ENCODE measurements around the gene LPCAT3. TPM values are rescaled to one million over a fixed set of nuclear protein-coding genes. Genes with fewer than 3 reads are reported as not detected.

The LPCAT3 gene
- total and polyA plus RNA-seq, 2 of the 13 experiments (the other 11 are each of a cell fraction or from before 2014, with no cell fraction given): 44.5 to 64.3 TPM

- no peak for TF ChIP-seq PBX3 (CRISPR knock-in tag; IDR thresholded peaks at IDR 0.05; ENCODE audit: borderline replicate concordance)
- TF ChIP-seq NR2F2 (IDR thresholded peaks at IDR 0.05; ENCODE audit: borderline replicate concordance, low read depth): no peak
- TF ChIP-seq, protein P1, sequence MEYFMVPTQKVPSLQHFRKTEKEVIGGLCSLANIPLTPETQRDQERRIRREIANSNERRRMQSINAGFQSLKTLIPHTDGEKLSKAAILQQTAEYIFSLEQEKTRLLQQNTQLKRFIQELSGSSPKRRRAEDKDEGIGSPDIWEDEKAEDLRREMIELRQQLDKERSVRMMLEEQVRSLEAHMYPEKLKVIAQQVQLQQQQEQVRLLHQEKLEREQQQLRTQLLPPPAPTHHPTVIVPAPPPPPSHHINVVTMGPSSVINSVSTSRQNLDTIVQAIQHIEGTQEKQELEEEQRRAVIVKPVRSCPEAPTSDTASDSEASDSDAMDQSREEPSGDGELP (IDR thresholded peaks at IDR 0.05; ENCODE audit: borderline replicate concordance, low read depth): no peak
- TF ChIP-seq ZBTB42 (CRISPR knock-in tag; IDR thresholded peaks at IDR 0.05): no peak
- TF ChIP-seq TBX2 (CRISPR knock-in tag; IDR thresholded peaks at IDR 0.05; ENCODE audit: borderline replicate concordance): no peak
Observed at GRCh38 chr12:7005311-7005710, 13.0 kb downstream of the LPCAT3 start (continued).

- 79% methylated on average over 2 of the region's 2 CpGs for WGBS (ENCODE audit: low lambda C conversion rate)
- ChIA-PET CTCF (ENCODE audit: low intra/inter-chr PET ratio, low total read pairs) (no interaction called here), POLR2A (interaction anchor here (1.0 to 1.1 kb wide), 2 partner anchors 18 to 61 kb away, joined by 3 read pairs; partner anchors contain the start of genes C12orf57 and RNU7-1)
- Histone ChIP-seq H2AFZ (ENCODE audit: low read length) (no peak overlapping the region), H3K9me3 (ENCODE audit: low read length) (no peaks in the 10 kb centered on the region), H3K27ac (ENCODE audit: extremely low read length, insufficient read depth, low read length) (no peak overlapping the region), H3K36me3 (replicated peaks in 1 of 2; ENCODE audit: control insufficient read depth in 1 of 2, insufficient read depth in 2 of 2, low read length in 2 of 2) (peaks cover 0 to 3% of the 10 kb centered on the region in 2 experiments; a peak in 1 of 5 replicates), H3K27me3 (ENCODE audit: control insufficient read depth in 1 of 2, insufficient read depth in 2 of 2, low read length in 2 of 2) (no peaks in the 10 kb centered on the region), H3K79me2 (ENCODE audit: insufficient read depth, low read length) (peaks cover 5% of the 10 kb centered on the region), H3K4me2 (ENCODE audit: low read depth, low read length) (no peak overlapping the region), H4K20me1 (ENCODE audit: insufficient read depth, low read length) (no peaks in the 10 kb centered on the region; the same call in 1 of the 2 replicates), H3K9ac (ENCODE audit: insufficient read depth, low read depth, low read length) (no peak overlapping the region), H3K4me1 (ENCODE audit: insufficient read depth, low read length) (peaks cover 10% of the 10 kb centered on the region), H3K4me3 (replicated peaks in 1 of 3; ENCODE audit: insufficient read depth in 1 of 3, low read depth in 2 of 3, low read length in 3 of 3) (no peak overlapping the region)
- DNase-seq (ENCODE audit: low spot score) (no peak), ATAC-seq (no peak), FAIRE-seq (no peak)
- intact Hi-C loops (cut with micrococcal nuclease; ENCODE audit: unreplicated experiment) (no loop called here), in situ Hi-C loops (cut with HindIII; ENCODE audit: extremely low pct_ligation_motif_present, low pct_unique_long_range_greater_than_20kb) (no loop called here)
- TF ChIP-seq MXD4 (CRISPR knock-in tag; IDR thresholded peaks at IDR 0.05): no peak
- TF ChIP-seq ZNF567 (CRISPR knock-in tag; IDR thresholded peaks at IDR 0.05; ENCODE audit: borderline replicate concordance): no peak
- TF ChIP-seq MXD3 (CRISPR knock-in tag; IDR thresholded peaks at IDR 0.05): no peak
- TF ChIP-seq HOXA7 (CRISPR knock-in tag; IDR thresholded peaks at IDR 0.05): no peak
- TF ChIP-seq ZNF143 (CRISPR knock-in tag; IDR thresholded peaks at IDR 0.05): no peak
- no peak for TF ChIP-seq LRRFIP1 (CRISPR knock-in tag; conservative IDR thresholded peaks at IDR 0.05)
- TF ChIP-seq RFX5 (IDR thresholded peaks at IDR 0.05; ENCODE audit: low read depth, low read length): no peak
- TF ChIP-seq CEBPG (CRISPR knock-in tag; IDR thresholded peaks at IDR 0.05): no peak
- TF ChIP-seq ZNF224 (CRISPR knock-in tag; IDR thresholded peaks at IDR 0.05): no peak
- TF ChIP-seq ZSCAN25 (CRISPR knock-in tag; IDR thresholded peaks at IDR 0.05): no peak
- TF ChIP-seq ZNF264 (CRISPR knock-in tag; IDR thresholded peaks at IDR 0.05): no peak
- no peak for TF ChIP-seq RAD21 (CRISPR knock-in tag; IDR thresholded peaks at IDR 0.05)
- no peak for TF ChIP-seq NRL (CRISPR knock-in tag; IDR thresholded peaks at IDR 0.05; ENCODE audit: borderline replicate concordance)
- no TSS peak for BruUV-seq (replicated peaks)
Observed at GRCh38 chr12:7004840-7005239, 13.4 kb downstream of the LPCAT3 start.

All from HepG2 (cell line).